Fibroblast of mammary gland (primary cell): Measurements from ENCODE around the gene CEP112.
"Not testable (repeated sequence)": the region's sequence is repeated elsewhere in the genome, so short reads cannot be mapped to it uniquely, and the experiment has no call there.

Experiments
- DNase-seq: peaks from one replicate; pipeline ENCODE4 v3.0.0-alpha.2; 2010; ENCODE audit warnings: low read depth
- H3K4me3 ChIP-seq: 2 replicates; pipeline ENCODE4 v1.5.1; 2011; ENCODE audit warnings: low read depth, mild to moderate bottlenecking, low read length, moderate library complexity; ENCODE audit not compliant: control insufficient read depth
- CTCF ChIP-seq: conservative IDR thresholded peaks from 2 replicates; pipeline ENCODE4 v1.5.1; 2011; ENCODE audit warnings: low read depth, low read length, inconsistent platforms; ENCODE audit not compliant: control insufficient read depth, insufficient read depth

The CEP112 gene

GRCh38 chr17:66089764-66090163 is 102.2 kb downstream of the CEP112 start:
- no peak for DNase-seq
- no peak overlapping the region for H3K4me3 ChIP-seq
- no peak for TF ChIP-seq CTCF

GRCh38 chr17:66088173-66088572 is 103.8 kb downstream of the CEP112 start:
- TF ChIP-seq CTCF: no peak
- no peak for DNase-seq
- no peak overlapping the region for H3K4me3 ChIP-seq

- peak; percentile 25 for DNase-seq
- no peak overlapping the region for H3K4me3 ChIP-seq
- TF ChIP-seq CTCF: no peak
Measured at GRCh38 chr17:66087073-66087472, 104.9 kb downstream of the CEP112 start.

- DNase-seq: no peak
- no peak overlapping the region for H3K4me3 ChIP-seq
- no peak for TF ChIP-seq CTCF
Measured at GRCh38 chr17:66085221-66085620, 106.7 kb downstream of the CEP112 start.

GRCh38 chr17:66080670-66081069 is 111.3 kb downstream of the CEP112 start:
- DNase-seq: not testable (repeated sequence)

GRCh38 chr17:66076546-66077190 is 115.3 kb downstream of the CEP112 start:
- DNase-seq: no peak
- H3K4me3 ChIP-seq: no peak overlapping the region
- no peak for TF ChIP-seq CTCF

More at GRCh38 chr17:66080670-66081069, 111.3 kb downstream of the CEP112 start:
- not testable (repeated sequence) for H3K4me3 ChIP-seq

GRCh38 chr17:66073384-66073783 is 118.5 kb downstream of the CEP112 start:
- no peak overlapping the region for H3K4me3 ChIP-seq
- no peak for DNase-seq
- no peak for TF ChIP-seq CTCF
